ENCODE results near the gene COLEC11.
"Not testable (repeated sequence)": the region's sequence is repeated elsewhere in the genome, so short reads cannot be mapped to it uniquely, and the experiment has no call there.

GRCh38 chr2:3635975-3636327 is 41.0 kb downstream of the COLEC11 start:
- not testable (repeated sequence) for TF ChIP-seq EZH2 (IDR thresholded peaks at IDR 0.05; ENCODE audit: borderline replicate concordance, low read depth, low read length, poor library complexity, severe bottlenecking); CTCF (conservative IDR thresholded peaks at IDR 0.05; ENCODE audit: low read depth, low read length)

Data from A673 (cell line).